ENCODE results near the gene JTB.

Gene JTB

DNA sequence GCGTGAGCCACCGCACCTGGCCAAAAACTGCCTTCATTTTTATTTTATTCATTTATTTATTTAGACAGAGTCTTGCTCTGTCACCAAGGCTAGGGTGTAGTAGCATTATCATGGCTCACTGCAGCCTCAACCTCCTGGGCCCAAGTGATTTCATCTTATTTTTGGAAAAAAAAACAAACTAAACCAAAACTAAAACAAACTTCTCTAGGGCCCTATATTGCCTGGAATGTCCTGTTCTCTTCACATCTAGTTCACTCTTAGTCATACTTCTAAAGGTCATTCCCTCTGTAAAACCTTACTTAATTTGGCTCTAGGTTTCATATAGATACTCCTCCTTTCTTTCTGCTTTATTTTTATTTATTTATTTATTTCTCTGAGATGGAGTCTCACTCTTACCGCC lies 28.7 kb upstream of the JTB start:
- TF ChIP-seq FOXP2 (optimal IDR thresholded peaks at IDR 0.05; ENCODE audit: borderline replicate concordance, extremely low read depth, extremely low read length, insufficient read depth) (no peak), SIN3A (IDR thresholded peaks at IDR 0.05; ENCODE audit: borderline replicate concordance, insufficient read depth, low read length) (no peak), TAF1 (IDR thresholded peaks at IDR 0.05; ENCODE audit: borderline replicate concordance, insufficient read depth, low read length) (no peak), POLR2AphosphoS5 (IDR thresholded peaks at IDR 0.05; ENCODE audit: low read depth, low read length) (no peak)
- TF ChIP-seq, protein P1, sequence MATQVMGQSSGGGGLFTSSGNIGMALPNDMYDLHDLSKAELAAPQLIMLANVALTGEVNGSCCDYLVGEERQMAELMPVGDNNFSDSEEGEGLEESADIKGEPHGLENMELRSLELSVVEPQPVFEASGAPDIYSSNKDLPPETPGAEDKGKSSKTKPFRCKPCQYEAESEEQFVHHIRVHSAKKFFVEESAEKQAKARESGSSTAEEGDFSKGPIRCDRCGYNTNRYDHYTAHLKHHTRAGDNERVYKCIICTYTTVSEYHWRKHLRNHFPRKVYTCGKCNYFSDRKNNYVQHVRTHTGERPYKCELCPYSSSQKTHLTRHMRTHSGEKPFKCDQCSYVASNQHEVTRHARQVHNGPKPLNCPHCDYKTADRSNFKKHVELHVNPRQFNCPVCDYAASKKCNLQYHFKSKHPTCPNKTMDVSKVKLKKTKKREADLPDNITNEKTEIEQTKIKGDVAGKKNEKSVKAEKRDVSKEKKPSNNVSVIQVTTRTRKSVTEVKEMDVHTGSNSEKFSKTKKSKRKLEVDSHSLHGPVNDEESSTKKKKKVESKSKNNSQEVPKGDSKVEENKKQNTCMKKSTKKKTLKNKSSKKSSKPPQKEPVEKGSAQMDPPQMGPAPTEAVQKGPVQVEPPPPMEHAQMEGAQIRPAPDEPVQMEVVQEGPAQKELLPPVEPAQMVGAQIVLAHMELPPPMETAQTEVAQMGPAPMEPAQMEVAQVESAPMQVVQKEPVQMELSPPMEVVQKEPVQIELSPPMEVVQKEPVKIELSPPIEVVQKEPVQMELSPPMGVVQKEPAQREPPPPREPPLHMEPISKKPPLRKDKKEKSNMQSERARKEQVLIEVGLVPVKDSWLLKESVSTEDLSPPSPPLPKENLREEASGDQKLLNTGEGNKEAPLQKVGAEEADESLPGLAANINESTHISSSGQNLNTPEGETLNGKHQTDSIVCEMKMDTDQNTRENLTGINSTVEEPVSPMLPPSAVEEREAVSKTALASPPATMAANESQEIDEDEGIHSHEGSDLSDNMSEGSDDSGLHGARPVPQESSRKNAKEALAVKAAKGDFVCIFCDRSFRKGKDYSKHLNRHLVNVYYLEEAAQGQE (IDR thresholded peaks at IDR 0.05; ENCODE audit: insufficient read depth in 1 of 2, low read depth in 2 of 2, low read length in 2 of 2), result no peak

DNA sequence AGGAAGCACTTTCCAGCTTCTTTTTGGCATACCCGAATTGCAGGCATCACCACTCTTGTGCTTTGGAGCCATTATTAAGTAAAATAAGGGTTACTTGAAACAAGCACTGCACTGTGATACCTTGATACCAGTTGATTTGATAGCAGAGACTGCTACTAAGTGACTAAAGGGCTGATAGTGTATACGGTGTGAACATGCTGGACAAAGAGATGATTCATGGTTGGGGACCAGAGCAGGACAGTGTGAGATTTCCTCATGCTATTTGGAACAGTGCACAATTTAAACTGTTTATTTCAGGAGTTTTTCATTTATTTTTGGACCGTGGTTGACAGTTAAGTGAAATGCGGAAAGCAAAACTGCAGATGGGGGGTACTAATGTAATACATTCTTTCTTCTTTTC lies 22.9 kb upstream of the JTB start:
- TF ChIP-seq, protein P1 (IDR thresholded peaks at IDR 0.05; ENCODE audit: insufficient read depth in 1 of 2, low read depth in 2 of 2, low read length in 2 of 2), result no peak
- TF ChIP-seq TAF1 (IDR thresholded peaks at IDR 0.05; ENCODE audit: borderline replicate concordance, insufficient read depth, low read length) (no peak), SIN3A (IDR thresholded peaks at IDR 0.05; ENCODE audit: borderline replicate concordance, insufficient read depth, low read length) (no peak), POLR2AphosphoS5 (IDR thresholded peaks at IDR 0.05; ENCODE audit: low read depth, low read length) (no peak), FOXP2 (optimal IDR thresholded peaks at IDR 0.05; ENCODE audit: borderline replicate concordance, extremely low read depth, extremely low read length, insufficient read depth) (no peak)

DNA sequence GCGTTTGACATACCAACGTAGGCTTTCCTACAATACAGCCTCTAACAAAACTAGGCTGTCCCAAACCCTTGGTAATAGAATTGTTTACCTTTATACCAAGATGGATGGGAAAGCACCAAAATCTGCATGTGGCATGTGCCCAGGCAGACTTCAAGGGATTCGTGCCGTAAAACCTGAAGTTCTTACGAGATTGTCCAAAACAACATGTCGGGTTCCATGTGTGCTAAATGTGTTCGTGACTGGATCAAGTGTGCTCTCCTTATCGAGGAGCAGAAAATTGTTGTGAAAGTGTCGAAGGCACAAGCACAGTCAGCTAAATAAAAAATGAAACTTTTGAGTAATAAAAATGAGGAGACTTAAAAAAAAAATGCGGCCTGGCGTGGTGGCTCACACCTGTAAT lies 18.2 kb upstream of the JTB start:
- no peak for TF ChIP-seq TAF1 (IDR thresholded peaks at IDR 0.05; ENCODE audit: borderline replicate concordance, insufficient read depth, low read length)
- no peak for TF ChIP-seq POLR2AphosphoS5 (IDR thresholded peaks at IDR 0.05; ENCODE audit: low read depth, low read length)
- TF ChIP-seq, protein P1 (IDR thresholded peaks at IDR 0.05; ENCODE audit: insufficient read depth in 1 of 2, low read depth in 2 of 2, low read length in 2 of 2), result no peak
- no peak for TF ChIP-seq FOXP2 (optimal IDR thresholded peaks at IDR 0.05; ENCODE audit: borderline replicate concordance, extremely low read depth, extremely low read length, insufficient read depth)
- TF ChIP-seq SIN3A (IDR thresholded peaks at IDR 0.05; ENCODE audit: borderline replicate concordance, insufficient read depth, low read length), result no peak

DNA sequence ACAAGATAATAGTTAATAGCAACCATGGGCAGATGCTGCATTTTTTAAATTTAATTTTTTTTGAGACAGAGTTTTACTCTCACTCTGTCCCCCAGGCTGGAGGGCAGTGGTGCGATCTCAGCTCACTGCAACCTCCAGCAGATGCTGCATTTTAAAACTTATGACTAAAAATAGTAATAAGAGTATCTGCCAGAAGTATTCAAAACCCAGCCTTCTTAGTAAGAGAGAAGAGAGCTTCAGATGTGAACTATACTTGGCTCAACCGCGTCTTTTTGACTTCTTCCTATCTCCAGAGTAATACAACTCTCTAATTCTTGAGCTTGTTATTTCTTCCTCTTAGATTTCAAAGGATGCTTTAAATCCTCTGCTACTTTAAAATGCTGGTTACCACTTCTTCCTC lies 17.7 kb upstream of the JTB start:
- no peak for TF ChIP-seq POLR2AphosphoS5 (IDR thresholded peaks at IDR 0.05; ENCODE audit: low read depth, low read length)
- no peak for TF ChIP-seq SIN3A (IDR thresholded peaks at IDR 0.05; ENCODE audit: borderline replicate concordance, insufficient read depth, low read length)
- no peak for TF ChIP-seq FOXP2 (optimal IDR thresholded peaks at IDR 0.05; ENCODE audit: borderline replicate concordance, extremely low read depth, extremely low read length, insufficient read depth)
- TF ChIP-seq, protein P1 (IDR thresholded peaks at IDR 0.05; ENCODE audit: insufficient read depth in 1 of 2, low read depth in 2 of 2, low read length in 2 of 2), result no peak
- TF ChIP-seq TAF1 (IDR thresholded peaks at IDR 0.05; ENCODE audit: borderline replicate concordance, insufficient read depth, low read length), result no peak

DNA sequence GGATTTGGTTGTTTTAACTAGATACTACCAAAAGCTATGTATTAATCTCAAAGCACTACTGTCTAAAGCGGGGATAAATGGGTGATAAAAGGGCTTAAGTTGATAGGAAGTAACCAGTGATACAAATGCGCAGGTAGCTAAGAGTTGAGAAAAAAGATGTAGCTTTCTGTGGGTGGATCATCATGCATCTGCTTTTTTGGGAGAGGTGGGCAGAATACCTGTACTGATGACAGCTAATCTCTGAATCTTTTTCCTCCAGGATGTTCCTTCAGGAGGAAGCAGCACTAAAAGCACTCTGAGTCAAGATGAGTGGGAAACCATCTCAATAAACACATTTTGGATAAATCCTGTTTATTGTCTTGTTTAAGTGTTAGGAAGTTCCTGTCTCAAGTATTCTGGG lies 14.3 kb upstream of the JTB start:
- no peak for TF ChIP-seq FOXP2 (optimal IDR thresholded peaks at IDR 0.05; ENCODE audit: borderline replicate concordance, extremely low read depth, extremely low read length, insufficient read depth)
- TF ChIP-seq, protein P1 (IDR thresholded peaks at IDR 0.05; ENCODE audit: insufficient read depth in 1 of 2, low read depth in 2 of 2, low read length in 2 of 2), result no peak
- no peak; the same call in 1 of the 2 replicates for TF ChIP-seq POLR2AphosphoS5 (IDR thresholded peaks at IDR 0.05; ENCODE audit: low read depth, low read length)
